Activated CD4-positive, alpha-beta T cell treated with anti-CD3 and anti-CD28 coated beads for 1 hour (primary cell): ENCODE results near the gene PLEKHA8.

Experiments used
- DNase-seq: peaks from one replicate; pipeline ENCODE4 v3.0.0-alpha.2; 2020

The PLEKHA8 gene

DNA sequence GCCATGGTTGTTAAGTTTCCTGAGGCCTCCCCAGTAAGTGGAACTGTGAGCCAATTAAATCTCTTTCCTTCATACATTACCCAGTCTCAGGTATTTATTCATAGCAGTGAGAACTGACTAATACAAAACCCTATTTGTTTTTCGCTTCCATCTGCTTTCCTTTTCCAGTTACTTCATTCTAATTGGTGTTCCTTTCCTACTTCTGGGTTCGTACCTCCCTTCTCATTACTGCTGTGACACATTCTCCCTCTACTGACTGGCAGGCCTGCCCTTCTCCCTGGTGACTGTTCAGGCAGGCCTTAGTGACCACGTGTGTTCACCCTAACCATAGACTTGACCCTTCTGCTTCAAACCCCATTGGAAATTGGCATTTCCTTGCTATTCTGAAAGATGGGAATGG, 144.2 kb downstream of the PLEKHA8 start:
- DNase-seq, result no peak

DNA sequence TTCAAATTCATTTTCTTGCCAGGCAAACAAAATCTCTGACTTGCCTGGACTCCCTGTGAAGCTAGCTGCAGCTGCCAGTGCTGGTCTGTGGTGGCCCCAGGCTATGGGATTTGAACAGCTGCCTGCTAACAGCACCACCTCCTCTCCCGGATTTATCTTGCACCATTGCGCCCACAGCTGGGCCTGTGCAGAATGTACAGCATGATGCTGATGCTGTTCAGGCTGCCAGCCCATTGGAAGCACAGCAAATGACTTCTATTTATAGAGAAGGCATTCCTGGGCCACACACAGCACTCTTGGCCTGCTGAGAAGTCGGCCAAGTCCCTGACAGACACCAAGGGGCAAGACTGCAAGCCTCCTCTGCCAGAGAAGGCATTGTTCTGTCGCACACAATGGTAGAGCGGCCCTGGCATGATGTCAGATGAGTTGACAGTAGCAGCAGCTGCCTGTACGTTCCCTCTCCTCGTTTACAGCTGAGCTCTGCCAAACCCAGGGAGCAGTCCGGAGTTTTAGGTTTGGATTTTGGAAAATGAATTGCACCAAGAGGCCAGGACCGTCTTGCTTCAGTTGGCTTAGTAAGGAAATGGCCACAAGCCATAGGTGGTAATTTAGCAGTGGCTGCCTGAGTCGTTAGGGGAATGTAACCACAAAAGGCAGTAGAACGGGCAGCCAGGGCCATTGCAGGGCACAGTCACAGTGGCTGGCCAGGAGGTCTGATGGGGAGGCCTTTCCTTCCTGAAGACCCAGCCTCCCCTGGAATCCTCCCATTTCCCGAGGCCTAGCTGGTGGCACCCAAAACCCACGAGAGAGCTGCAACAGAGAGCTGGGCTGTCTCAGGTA, 145.1 kb downstream of the PLEKHA8 start:
- no peak for DNase-seq

DNA sequence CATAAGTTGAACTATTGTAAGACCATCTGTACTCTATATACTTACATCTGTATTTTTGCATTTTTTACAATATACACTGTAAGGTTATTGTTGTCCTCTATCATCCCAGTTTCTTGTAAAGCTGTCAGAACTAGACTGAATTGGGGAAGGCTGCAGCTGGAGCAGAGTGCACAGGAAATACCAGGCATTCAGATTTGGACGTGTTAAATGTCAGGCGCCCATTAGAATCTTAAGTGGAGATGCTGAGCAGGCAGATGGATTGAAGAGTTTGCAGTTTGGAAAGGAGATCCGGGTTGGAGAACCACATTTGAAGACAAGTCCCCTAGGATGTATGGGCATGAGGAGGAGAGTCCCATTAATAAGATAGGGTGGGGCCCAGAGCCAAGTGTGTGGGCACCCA, 147.0 kb downstream of the PLEKHA8 start:
- DNase-seq, result no peak

DNA sequence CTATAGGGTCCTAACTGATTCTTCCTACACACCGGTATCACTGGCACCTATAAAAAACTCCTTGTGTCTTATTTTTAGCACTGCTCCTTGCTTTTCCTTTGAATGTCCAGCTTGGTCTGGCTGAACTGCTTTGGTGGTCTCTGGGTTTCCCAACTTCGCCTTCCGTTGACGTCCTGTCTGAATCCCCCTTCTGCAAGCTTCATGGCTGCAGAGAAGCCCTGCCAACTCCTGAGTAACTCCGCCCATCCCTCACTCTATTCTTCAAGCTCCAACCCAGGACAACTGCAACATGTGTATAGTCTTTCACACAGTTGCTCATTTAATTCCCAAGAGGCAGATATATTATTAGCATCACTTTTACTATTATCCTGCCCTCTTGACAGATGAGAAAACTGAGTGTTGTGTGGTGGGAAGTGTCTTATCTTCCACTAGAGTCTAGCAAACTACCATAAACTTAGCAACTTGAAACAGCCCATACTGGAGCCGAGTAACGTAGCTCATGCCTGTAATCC, 147.5 kb downstream of the PLEKHA8 start:
- no peak for DNase-seq

DNA sequence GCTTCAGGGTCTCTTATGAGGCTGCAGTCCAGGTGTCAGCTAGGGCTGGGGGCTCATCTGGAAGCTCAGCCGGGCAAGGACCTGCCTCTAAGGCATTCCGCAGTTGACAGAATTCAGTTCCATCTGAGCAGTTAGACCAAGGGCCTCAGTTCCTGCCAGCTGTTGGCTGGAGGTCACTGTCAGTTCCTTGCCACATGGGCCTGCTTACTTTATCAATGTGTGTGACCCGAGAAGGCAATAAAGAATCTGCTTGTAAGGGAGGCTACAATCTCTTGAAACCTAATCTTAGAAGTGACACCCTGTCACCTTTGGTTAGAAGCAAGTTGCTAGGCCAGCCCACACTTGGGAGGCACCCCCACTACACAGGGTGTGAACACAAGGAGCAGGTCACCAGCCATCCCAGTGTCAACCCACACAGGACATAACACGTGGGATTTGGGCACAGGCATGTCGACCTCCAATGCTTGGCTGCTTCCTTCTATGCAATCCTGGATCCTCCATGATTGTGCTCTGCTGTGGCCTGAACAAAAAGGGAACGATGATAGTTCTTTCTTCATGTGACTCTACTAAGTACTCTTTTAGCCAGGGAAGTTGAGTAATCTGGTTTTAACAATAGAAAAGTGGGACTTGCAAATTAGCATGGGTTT, 148.4 kb downstream of the PLEKHA8 start:
- DNase-seq, result no peak

DNA sequence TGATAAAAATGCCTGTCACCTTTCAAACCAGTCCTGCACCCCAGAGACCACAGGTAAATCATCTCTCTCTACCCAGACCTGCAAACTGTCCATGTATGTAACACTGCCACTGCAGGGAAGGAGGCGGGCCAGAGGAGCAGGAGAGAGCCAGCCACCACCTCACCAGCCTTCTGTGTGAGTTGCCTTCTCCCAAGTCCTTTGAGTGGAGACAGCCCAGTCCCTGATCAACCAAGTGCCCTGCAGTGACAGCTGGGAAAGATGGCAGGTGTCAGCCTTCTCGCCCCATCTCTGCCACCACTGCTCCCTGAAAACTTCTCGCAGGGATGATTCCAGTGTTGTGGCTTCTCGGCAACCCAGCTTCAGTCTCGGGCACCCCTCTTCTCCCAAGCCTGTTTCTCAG, 149.0 kb downstream of the PLEKHA8 start:
- DNase-seq, result no peak

DNA sequence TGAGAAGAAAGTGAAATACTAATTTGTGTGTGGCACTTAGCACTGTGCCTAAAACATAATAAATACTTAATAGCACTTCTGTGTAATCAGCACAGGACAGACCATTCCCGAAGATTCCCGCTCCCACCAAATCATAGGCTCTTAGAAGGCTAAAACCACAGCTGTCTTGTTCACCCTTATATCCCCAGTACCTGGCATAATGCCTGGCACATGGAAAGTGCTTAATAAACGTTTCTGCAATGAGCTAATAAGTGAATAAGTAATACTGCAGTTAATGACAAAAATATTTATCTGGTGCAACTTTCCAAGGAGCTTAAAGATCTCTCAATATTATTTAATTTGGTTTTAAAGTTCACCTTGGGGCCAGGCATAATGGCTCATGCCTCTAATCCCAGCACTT, 149.8 kb downstream of the PLEKHA8 start:
- no peak for DNase-seq

DNA sequence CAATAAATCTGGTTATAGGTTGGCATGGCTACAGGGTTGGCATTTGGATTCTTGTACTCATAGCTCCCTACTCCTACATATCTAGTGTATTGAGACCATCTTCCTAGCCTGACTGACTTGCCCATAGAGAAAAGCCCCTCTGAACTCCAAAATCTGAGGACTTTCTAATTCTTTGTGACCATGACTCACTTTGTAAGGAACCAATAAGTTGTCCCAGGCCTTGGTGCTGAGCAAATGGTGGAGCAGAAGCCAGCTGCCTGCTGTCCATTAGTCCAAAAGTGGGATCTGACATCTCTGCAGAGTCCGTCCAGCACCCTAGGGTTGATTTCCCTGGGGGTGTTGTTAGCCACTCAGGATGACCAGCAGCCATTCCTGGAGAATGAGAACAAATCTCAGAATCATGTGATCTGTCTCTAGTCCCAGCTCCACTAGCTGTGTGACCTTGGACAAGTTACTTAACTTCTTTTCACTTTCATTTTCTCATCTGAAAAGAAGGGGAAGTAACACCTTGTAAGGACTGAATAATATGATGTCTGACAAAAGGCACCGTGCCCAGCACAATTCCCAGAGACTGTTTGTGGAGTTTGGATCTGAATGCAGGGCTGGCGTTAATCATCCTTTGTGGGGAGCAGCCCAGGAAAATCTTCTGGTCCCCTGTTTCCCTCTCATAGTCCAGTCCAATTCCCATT, 150.7 kb downstream of the PLEKHA8 start:
- no peak for DNase-seq
